Measurements from ENCODE around the gene CDH4. TPM values are rescaled to one million over a fixed set of nuclear protein-coding genes. Genes with fewer than 3 reads are reported as not detected.

The CDH4 gene
- total and polyA plus RNA-seq, 7 donors: under 0.01 to 0.06 TPM; not detected in 5

- peaks cover 0 to 83% (median 35%) of the 10 kb centered on the region in 3 donors for H3K27me3 ChIP-seq
These were observed 431.7 kb downstream of the CDH4 start for GRCh38 chr20:61683721-61684120.

GRCh38 chr20:61684136-61684535 lies 432.1 kb downstream of the CDH4 start:
- DNase-seq: no peak
- Histone ChIP-seq H3K4me3 (no peak overlapping the region), H3K4me1 (peaks cover 0 to 18% (median 14%) of the 10 kb centered on the region in 4 donors), H3K36me3 (no peaks in the 10 kb centered on the region), H3K27me3 (peaks cover 0 to 83% (median 37%) of the 10 kb centered on the region in 3 donors), H3K27ac (no peak overlapping the region), H3K9me3 (no peaks in the 10 kb centered on the region)
- WGBS, 2 donors: 70 to 75% methylated on average over 13 of the region's 13 CpGs
- TF ChIP-seq POLR2A (IDR thresholded peaks at IDR 0.05) (no peak), CTCF (IDR thresholded peaks at IDR 0.05) (no peak), POLR2AphosphoS5 (IDR thresholded peaks at IDR 0.05) (no peak), EP300 (IDR thresholded peaks at IDR 0.05) (no peak)
- intact Hi-C loops (cut with DNase I): no loop called here

More at GRCh38 chr20:61683721-61684120, 431.7 kb downstream of the CDH4 start:
- no peaks in the 10 kb centered on the region for H3K36me3 ChIP-seq
- H3K27ac ChIP-seq: no peak overlapping the region
- peaks cover 0 to 18% (median 14%) of the 10 kb centered on the region in 4 donors for H3K4me1 ChIP-seq
- no peak for TF ChIP-seq CTCF (IDR thresholded peaks at IDR 0.05)
- TF ChIP-seq EP300 (IDR thresholded peaks at IDR 0.05): no peak
- TF ChIP-seq POLR2AphosphoS5 (IDR thresholded peaks at IDR 0.05): no peak
- no peak for TF ChIP-seq POLR2A (IDR thresholded peaks at IDR 0.05)
- H3K4me3 ChIP-seq: no peak overlapping the region
- DNase-seq: no peak
- H3K9me3 ChIP-seq: no peaks in the 10 kb centered on the region
- WGBS, 2 donors: 42 to 57% methylated on average over 6 of the region's 6 CpGs
- intact Hi-C loops (cut with DNase I): no loop called here

DNA sequence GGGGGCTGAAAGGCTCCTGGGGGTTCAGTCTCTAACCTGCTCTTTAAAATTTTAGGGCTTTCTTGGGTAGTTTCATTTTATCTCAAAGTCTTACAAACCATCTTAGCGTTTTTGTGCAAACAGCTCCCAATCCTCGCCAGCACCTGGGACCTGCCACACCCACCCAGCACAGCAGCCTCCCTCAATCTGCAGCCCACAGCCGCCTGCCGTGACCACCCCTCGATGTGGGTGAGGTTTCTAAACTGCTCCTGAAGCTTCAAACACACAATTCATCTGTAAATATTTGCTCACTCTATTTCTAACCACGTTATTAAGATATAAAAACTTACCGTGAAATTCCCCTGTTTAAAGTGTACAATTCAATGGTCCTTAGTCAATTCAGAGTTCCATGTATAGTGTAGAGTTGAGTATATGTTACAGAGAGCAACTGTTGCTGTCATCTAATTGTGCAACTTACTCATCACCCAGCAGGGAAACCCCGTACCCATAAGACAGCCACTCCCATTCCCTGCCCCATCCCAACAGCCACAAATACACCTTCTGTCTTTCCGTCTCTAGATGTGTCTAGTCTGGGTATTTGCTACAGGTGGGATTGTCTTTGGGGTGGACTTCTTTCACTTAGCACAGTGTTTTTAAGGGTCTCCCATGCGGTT lies 432.6 kb downstream of the CDH4 start:
- Histone ChIP-seq H3K4me1 (peaks cover 0 to 18% (median 14%) of the 10 kb centered on the region in 4 donors), H3K27me3 (peaks cover 0 to 81% (median 39%) of the 10 kb centered on the region in 3 donors), H3K4me3 (no peak overlapping the region), H3K9me3 (no peaks in the 10 kb centered on the region), H3K27ac (no peak overlapping the region), H3K36me3 (no peaks in the 10 kb centered on the region)
- TF ChIP-seq CTCF (IDR thresholded peaks at IDR 0.05) (no peak), POLR2AphosphoS5 (IDR thresholded peaks at IDR 0.05) (no peak), EP300 (IDR thresholded peaks at IDR 0.05) (no peak), POLR2A (IDR thresholded peaks at IDR 0.05) (no peak)
- DNase-seq: no peak
- intact Hi-C loops (cut with DNase I): no loop called here
- 24 to 68% methylated on average over 10 of the region's 10 CpGs for WGBS, 2 donors

GRCh38 chr20:61685462-61685861 lies 433.4 kb downstream of the CDH4 start:
- intact Hi-C loops (cut with DNase I): no loop called here
- Histone ChIP-seq H3K36me3 (no peaks in the 10 kb centered on the region), H3K4me3 (no peak overlapping the region), H3K27me3 (peaks cover 0 to 81% (median 46%) of the 10 kb centered on the region in 3 donors), H3K4me1 (peaks cover 0 to 18% (median 14%) of the 10 kb centered on the region in 4 donors), H3K9me3 (no peaks in the 10 kb centered on the region), H3K27ac (no peak overlapping the region)
- no peak for DNase-seq
- no peak for TF ChIP-seq CTCF (IDR thresholded peaks at IDR 0.05)
- TF ChIP-seq POLR2A (IDR thresholded peaks at IDR 0.05): no peak
- no peak for TF ChIP-seq EP300 (IDR thresholded peaks at IDR 0.05)
- TF ChIP-seq POLR2AphosphoS5 (IDR thresholded peaks at IDR 0.05): no peak
- WGBS, 2 donors: 84% methylated on average over 14 of the region's 14 CpGs

Data from sigmoid colon (tissue), 7 donors.